Measurements from ENCODE around the gene MVK. TPM values are rescaled to one million over a fixed set of nuclear protein-coding genes. Genes with fewer than 3 reads are reported as not detected.

Gene MVK
- total RNA-seq, 1 donor from 2014 or later = 18.6 TPM

- DNase-seq = no peak
Measured at GRCh38 chr12:109609342-109609741, 35.7 kb downstream of the MVK start.

GRCh38 chr12:109610523-109610922 is 36.9 kb downstream of the MVK start:
- DNase-seq = no peak

DNA sequence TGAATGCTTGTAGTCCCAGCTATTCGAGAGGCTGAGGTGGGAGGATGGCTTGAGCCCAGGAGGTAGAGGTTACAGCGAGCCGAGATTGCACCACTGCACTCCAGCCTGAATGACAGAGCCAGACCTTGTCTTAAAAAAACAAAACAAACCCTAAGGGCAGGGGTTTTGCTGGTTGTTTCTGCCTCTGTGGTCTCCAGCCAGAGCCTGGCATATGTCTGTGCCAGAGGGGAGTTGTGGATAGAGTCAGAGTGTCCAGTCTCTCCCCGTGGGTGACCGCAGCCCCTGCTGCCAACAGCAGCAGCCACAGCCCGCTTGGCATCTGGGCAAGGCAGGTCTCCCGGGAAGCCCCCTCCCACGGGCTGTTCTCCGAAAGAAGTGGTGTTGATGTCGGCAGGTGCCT is 37.6 kb downstream of the MVK start:
- no peak for DNase-seq

- DNase-seq = no peak
Measured at GRCh38 chr12:109612003-109612402, 38.4 kb downstream of the MVK start.

DNA sequence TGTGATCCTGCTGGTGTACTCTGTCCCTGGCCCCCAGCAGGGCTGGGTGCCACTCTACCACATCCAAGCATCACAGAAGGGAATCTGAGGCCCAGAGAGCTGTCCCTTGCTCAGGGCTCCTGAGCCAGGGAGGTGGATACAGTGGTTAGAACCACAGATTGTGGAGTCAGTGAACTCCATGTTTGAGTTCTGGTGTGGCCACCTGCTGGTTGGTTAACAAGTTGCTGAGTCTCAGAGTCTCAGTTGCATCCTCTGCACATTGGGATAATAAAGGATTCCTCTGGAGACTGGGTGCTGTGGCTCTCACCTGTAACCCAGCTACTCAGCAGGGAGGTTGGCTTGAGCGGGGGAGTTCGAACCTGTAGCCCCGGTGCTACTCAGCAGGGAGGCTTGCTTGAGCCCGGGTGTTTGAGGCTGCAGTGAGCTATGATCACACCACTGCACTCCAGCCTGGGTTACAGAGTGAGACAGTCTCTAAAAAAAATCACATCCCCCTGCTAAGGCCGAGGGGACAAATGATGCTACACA is 39.4 kb downstream of the MVK start:
- DNase-seq = no peak

DNA sequence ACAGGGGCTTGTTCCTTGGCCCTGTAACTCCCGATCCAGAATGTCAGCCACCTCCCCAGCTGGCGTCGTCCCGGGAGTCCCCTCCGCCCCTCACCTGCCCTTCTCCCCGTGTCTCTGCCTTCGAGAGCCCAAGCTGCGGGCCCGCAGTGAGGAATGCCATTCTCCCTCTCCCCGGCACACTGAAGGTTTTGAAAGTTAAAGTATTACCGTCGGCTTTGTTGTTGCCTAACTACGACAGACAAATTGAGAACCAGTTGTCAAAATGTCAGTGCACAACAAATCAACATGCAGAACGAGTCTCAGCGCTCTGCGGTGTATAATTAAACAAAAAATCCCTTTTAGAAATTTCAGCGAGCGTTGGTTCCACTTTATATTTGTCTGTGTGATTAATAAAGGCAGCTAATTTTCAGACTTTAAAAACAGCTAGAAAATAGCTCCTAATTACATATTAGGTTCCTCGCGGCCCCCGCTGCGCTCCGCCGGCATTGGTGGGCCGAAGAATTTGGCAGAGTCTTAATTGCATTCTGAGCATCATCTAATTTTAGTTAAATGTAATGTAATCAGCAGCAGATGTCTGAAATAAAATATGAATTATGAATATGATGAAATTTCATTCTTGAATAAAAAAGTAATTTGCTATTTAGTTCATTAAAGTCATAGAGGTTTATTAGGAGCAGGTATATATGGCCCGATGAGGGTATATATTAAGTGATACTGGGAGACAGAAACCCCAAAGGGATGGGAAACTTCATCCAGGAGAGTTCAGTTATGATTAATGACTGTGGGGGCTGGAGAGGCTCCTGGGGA is 40.3 kb downstream of the MVK start:
- DNase-seq = no peak

DNA sequence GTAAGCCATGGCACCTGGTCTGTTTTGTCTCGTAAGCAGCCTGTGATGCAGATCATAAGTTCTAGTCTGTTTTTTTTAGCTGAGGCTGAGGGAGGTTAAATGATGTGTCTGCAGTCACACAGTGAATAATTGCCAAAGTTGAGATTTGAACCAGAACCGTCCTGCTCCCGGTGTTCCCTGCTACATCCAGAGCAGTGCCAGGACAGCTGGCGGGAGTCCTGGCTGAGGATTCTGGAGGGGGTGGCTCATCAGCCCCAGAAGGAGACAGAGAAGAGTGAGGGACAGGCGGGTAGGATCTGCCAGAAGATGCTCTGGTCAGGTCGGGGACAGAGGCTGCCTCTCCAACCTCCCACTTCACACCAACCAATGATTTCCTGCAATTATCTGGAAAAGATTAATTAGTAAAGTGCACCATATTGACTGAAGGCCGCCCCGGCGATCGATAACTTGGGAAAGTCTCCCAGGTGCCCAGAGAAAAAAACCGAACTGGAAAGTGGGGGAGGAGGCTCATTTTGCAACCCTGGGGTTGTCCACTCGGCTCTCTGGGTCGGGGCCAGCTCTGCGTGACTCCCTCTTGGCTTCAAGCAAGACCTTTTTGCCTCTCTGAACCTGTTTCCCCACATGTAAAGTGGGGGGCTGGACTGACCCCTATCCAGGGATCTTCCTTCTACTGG is 42.1 kb downstream of the MVK start:
- no peak for DNase-seq

- peak; percentile 66 for DNase-seq
Measured at GRCh38 chr12:109617491-109617890, 43.9 kb downstream of the MVK start.

- DNase-seq = no peak
Measured at GRCh38 chr12:109618082-109618481, 44.5 kb downstream of the MVK start.

DNA sequence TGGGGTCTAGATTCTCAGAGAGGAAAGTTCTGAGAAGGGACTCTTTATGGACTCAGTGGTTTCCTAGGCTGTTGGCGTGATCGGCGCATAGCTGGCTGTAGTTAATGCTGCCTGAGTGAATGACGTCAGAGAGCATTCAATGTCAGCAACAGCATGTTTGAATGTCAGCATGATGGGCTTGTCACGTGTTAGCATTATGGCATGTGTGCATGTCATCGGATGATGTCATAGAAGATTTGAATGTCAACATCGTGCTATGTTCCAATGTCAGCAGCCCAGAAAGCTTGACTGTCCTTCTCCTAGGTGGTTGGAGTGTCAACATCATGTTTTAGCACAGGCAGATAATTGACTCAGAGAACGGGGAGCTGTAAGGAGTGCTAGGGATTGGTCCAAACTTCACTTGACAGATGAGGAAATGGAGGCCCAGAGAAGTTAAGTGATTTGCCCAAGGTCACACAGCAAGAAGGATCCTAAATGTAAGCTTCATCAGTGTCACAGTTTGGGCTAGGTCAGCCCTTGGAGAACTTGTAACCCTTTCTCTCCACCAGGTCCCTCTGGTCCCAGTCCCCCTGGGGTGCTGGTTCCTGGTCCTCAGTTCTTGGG is 45.5 kb downstream of the MVK start:
- DNase-seq = no peak

DNA sequence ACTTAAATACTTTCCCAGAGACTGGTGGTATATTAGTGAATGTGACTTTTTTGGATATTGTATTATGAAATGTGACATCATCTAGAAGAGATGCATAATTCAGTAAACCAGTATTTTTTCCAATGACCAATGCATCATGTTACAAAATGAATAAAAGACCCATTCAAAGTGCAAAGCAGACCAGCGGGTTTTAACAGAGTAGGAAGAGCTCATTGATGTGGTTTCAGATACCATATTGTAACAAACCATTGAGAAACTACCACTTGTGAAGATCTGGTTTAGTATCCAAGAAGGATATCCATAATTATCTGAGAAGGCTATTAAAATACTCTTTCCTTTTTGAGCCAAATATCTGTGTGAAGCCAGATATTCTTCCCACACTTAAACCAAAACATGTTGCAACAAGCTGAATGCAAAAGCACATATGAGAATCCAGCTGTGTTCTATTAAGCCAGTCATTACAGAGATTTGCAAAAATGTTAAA is 47.7 kb downstream of the MVK start:
- no peak for DNase-seq

DNA sequence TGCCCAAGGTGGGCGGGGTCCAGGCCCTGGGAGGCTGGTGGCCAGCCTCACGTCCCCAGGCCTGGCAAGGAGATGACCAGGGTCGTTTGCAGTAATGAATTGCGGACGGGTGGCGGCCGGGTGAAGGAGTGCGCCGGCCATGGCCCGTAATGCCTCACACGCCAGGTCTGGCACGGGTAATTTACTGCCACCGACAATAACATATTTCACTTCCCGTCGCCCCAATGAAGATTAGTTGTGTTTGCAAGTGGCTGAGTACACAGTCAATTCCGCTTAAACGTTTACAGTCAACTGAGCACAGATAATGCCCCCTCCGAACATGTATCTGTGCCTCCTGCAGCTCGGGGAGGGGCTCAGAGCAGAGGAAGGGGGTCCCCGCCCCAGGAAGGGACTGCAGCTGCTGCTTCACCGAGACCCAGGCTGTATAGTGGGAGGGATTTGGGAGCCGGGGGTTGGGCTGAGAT is 48.3 kb downstream of the MVK start:
- no peak for DNase-seq

GRCh38 chr12:109624467-109624866 is 50.9 kb downstream of the MVK start:
- DNase-seq = no peak

GRCh38 chr12:109625131-109625559 is 51.6 kb downstream of the MVK start:
- peak; percentile 89 for DNase-seq

DNA sequence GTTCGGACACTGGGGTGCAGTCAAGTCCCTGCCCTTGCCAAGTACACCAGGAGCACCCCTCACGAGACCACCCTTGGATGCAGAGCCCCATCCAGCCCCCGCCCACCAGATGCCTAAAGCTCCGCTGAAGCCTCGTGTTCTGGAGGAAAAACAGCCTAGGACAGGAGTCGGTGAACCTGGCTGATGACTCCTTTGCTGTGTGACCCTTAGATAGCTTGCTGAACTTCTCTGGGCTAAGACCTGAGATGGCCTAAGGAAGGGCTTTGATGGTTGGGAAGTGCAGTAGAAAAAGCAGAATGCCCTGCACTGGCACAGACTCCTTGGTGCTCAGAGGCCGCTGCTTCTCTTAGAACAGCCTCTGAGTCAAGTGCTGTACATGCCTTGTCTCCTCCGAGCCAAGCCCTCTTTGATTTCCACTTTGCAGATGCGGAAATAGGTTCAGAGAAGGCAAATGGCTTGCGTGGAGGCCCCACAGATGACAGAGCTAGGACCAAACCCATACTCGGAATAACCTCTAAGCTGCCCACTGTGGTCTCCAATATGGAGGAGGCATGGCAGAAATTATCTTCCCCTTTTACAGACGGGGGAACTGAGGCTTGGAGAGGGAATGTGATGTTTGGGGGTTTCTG is 52.3 kb downstream of the MVK start:
- DNase-seq = no peak

DNA sequence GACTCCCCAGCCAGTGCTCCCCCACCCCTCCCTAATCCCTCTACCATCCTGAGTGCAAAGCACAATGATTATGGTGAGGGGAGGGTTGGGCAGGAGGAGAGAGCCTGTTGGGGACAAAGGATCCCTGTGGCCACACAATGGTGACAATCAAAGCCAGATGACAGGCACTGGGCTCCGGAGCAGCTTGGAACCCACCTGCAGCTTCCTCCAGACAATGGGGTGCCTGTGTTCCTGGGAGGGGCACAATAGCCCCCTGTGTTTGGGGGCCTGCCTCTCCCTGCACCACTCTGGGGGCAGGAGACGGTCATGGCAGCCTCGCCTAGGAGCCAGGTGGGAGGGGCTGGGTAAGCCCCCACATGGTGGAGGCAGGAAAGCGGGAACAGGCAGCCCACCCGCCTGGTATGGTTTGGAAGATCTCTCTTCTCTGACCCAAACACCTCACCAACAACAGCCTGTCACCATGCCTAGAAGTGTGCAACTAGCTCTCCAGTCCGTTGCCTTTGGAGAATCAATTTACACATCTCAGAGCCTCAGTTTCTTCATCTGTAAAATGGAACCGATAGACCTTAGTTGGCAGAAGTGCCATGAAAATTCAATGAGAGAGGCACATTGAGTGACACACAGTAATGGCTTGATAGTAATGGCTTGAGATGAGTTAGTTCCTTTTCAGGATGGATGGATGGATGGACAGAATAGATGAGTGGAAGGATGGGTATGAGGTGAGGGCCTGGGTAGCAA is 53.0 kb downstream of the MVK start:
- peak; percentile 84 for DNase-seq

DNA sequence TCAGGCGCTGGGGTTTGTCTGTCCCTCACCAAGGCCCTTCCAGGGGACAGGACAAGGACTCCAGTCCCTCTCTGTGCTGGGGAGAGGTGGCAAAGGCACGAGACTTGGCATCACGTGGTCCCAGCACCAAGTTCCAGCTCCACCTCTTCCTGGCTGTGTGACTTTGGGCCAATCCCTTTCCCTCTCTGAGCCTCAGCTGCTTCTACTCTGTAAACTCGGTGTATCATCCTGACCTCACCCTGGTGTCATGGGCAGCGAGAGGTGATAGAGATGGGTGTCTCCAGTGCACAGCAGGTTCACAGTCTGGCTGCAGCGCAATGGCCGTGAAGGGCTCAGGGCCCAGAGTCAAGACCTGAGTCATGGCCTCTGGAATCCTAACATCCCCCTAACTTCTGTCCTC is 54.0 kb downstream of the MVK start:
- DNase-seq = no peak

- no peak for DNase-seq
Measured at GRCh38 chr12:109630107-109630506, 56.5 kb downstream of the MVK start.

DNA sequence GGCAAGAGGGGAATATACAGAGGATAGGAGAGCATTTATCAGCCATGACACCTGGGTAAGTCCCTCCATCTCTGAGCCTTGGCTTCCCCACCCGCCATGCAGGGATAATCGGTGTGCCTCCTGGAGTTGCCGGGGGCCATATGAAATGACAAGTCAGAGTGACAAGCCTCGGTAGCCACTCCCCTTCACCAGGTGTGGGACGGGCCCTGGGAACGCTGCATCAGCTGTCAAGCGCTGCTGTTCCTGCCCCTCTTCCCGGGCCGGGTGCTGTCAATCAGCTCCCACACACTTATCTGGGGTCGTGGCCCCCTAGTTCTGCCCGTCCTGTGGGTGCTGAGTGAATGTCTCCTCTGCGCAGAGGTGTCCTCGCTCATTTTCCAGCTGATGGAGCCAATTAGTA is 57.2 kb downstream of the MVK start:
- DNase-seq = no peak

GRCh38 chr12:109631302-109631701 is 57.7 kb downstream of the MVK start:
- DNase-seq = no peak

DNA sequence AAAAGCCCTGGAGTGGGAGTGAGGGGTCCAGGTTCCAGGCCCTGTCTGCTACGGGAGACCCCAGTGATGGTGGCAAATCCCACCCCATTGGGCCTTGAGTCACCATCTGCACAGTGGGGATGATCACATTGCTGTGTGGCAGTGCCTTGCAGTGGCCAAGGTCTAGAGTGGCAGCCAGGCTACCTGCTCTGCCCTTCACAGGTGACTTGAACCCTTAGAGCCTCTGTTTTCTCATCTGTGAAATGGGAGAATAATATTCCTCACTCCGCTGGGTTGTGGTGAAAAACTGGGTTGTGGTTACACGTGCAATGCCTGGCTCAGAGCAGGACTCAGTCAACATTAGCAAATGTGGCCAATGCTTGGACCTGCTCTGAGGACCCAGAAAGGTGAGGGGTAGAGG is 58.2 kb downstream of the MVK start:
- DNase-seq = no peak

DNA sequence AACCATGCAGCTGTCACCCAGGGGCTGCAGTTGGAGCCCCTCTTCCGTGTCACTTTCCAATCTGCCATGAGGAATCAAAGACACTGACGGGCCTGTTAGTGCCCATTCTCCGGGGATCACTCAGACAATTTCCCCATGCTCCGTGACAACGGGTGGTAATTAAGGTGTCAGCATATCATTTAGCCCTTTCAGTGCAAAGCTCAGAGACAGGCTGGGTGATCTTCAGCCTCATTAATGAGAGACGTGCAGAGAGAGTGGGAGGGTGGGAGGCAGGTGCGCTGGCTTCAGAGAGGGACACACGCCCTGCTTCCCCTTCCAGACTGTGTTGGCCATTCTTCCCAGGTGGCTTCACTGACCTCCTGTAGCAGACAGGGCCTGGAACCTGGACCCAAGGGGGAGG is 58.7 kb downstream of the MVK start:
- no peak for DNase-seq
